ENCODE results near the gene ARSI.

The ARSI gene

GRCh38 chr5:150294551-150295071 lies 8.1 kb downstream of the ARSI start:
- DNase-seq, result no peak

GRCh38 chr5:150293091-150293941 lies 9.4 kb downstream of the ARSI start:
- DNase-seq, result no peak

DNA sequence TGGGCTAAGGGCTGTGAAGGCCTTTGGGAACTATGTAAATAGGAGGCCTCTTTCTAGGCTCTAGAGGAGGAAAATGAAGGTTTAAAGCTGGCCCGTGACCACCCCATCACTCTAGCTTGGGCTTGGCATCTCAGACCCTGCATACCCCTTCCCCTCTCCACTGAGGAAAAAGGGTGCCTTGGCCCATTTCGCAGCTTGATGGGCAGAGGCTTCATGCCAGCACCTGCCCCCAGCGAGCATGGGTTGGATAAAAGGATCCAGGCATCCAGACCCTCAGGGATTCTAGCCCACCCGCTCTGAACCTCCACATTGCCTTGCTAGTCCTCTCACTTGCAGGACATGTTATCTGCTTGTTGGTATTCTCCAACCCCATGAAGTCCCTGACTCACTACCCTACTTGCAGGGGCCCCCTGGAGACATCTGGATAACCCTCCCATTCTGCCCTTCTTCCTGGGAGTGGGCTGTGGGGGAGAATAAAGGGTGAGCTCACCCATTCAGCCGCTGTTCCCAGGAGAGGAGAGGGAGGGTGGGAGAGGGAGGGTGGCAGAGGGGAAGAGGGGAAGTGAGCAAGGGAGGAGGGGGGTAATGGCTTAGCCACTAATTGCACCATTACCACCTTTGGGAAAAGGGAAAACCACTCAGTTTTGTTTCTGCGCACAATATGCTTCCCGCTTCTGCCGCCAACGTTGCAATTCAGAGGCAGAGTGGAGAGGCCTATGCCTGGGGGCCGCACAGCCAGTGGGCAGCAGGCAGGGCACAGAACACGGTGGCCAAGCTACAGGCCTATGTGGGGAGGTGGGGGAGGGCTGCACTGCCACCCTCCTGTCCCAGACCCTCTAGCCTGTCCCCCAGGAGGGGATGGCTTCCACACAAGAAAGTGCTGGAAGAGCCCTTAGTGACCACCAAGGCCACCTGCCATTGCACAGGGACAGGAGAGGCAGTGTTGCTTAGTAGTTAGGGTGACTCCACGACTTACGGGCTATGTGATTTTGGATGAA lies 11.0 kb downstream of the ARSI start:
- DNase-seq, result no peak

GRCh38 chr5:150289551-150290390 lies 12.9 kb downstream of the ARSI start, which contains the start of gene CAMK2A:
TSS of gene CAMK2A (minus strand) at chr5:150289773. CDS start at chr5:150289625, 148 bp downstream.
- DNase-seq, result no peak

DNA sequence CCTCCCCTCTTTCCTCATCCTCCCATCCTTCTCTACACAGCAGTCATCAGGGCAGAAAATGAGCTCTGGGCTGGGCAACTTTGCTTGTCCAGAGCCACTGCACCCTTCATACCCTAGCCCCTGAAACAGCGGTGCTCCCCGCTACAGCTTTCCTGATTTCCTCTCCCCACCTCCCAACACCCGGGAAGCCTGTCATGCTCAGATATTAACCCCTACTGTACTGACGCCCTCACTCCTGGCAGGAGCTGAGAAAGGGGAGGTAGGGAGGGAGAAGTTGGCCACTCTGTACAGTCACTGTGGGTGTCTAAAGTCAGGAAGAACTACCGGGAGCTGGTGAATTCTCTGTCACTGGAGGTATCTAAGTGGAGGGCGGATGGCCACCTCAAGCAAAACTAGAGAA lies 13.9 kb downstream of the ARSI start:
- no peak for DNase-seq

DNA sequence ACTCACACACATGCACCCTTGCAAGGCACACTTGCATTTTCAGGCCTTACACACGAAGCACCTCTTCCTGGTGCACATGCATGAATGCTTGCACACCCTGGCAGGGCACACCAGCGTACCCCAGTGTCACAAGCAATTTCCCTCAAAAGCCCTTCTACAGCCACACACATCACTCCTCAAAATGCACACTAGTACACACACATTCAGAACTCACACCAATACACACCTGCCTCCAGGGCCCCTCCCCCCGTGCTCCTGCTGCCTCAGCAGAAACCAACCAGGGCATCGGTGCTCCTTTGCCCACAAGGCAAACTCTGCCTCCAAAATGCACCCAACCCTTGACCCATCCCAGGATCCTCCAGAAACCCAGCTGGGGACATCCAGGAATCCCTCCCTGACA lies 14.3 kb downstream of the ARSI start:
- DNase-seq, result no peak

GRCh38 chr5:150286820-150287219 lies 15.9 kb downstream of the ARSI start:
- DNase-seq, result no peak

DNA sequence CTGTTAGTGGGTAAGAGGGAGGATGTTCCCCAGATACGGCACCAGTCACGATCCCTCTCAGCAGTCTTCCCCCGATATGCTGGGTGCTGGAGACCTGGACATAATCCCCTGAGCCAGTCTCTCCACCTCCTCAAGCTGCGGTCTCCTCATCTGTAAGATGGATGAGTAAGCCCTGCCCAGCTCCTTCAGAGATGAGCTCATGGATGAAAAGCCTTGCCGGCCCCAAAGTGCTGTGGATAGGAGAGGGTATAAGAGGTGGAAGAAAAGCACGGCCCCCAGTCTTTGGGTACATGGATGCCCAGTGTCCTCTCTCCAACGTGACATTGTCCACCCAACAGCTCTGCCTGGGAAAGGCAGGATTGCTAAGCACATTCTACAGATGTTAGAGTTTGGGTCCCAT lies 17.6 kb downstream of the ARSI start:
- no peak for DNase-seq

DNA sequence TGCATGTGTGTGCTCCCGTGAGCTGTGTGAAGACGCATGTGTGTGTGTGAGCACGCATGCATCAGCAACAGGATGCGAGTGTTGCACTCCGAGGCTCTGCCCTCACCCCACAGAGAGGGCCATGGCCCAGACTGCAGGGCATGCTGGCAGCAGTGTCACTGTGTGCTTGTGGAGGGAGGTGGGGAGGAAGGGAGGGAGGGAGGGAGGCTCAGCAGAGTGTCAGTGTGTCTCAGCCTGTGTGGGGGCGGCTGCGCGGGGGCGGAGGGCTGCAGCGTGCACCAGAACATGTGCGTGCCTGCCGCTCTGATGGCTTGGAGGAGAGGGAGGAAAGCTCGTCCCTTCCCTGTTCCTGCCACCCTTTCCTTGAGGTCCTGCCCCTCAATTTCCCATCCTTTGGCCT lies 18.4 kb downstream of the ARSI start:
- DNase-seq, result peak; percentile 34

- peak; percentile 41 for DNase-seq
Measured at GRCh38 chr5:150283904-150284303, 18.8 kb downstream of the ARSI start.

GRCh38 chr5:150281987-150282386 lies 20.7 kb downstream of the ARSI start:
- DNase-seq, result no peak

- DNase-seq, result no peak
Measured at GRCh38 chr5:150279330-150280020, 23.2 kb downstream of the ARSI start.

GRCh38 chr5:150278916-150279315 lies 23.8 kb downstream of the ARSI start:
- no peak for DNase-seq

GRCh38 chr5:150278046-150278730 lies 24.5 kb downstream of the ARSI start:
- no peak for DNase-seq

- no peak for DNase-seq
Measured at GRCh38 chr5:150277043-150277442, 25.7 kb downstream of the ARSI start.

- DNase-seq, result no peak
Measured at GRCh38 chr5:150274811-150275210, 27.9 kb downstream of the ARSI start.

DNA sequence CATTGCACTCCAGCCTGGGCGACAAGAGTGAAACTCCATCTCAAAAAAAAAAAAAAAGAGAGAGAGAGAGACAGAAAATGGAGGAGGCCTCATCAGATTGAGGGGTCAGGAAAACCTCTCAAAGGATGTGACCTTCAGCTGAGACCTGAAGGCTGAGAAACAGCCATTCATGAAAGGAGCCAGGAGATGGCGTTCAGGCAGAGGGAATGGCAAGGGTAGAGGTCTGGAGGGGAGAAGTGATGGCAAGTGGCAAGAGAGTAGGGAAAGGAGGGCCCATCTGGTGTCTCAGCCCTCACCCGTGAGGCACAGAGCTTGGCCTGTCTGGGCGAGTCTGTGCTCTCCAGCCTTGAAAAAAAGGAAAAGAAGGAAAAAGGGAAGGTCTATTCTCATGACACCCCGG lies 30.2 kb downstream of the ARSI start:
- no peak for DNase-seq

- DNase-seq, result no peak
Measured at GRCh38 chr5:150271923-150272322, 30.8 kb downstream of the ARSI start.

- no peak for DNase-seq
Measured at GRCh38 chr5:150271296-150271692, 31.4 kb downstream of the ARSI start.

DNA sequence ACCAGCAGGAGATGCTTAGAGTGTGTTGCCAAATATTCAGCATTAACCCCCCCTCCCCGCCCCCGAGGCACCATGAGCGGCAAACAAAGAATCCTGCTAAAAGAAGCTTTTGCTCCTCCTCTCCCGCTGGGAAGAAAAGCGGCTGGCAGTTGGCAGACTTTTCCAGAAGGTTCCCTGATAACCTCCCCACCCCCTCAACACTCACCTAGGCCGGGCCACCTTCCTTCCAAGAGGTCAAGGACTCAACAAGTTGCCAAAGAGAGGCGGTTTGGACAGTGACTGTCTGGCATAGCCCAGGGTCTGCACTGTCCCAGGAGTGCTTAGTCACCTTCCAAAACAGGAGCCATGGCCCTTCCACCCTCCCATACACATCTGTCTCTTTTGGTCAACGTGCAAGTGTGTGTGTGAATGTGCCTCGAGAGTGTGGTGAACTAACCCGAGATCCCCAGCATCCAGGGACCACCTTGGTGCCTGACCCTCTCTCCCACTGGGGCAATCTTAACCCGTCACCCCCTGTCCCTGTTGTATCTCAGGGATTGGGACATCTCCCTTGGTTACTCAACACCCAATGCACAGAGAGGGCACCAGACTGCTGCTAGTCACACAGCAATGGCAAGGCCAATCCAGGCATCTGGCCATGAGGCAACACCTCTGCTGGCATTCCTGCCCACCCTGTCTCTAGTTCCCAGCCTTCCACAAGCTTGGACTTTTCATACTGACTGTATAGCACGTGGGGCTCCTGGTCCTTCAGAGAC lies 32.0 kb downstream of the ARSI start:
- DNase-seq, result no peak

Data from right kidney (tissue), 1 donor.